ENCODE results near the gene ETS2. TPM values are rescaled to one million over a fixed set of nuclear protein-coding genes. Genes with fewer than 3 reads are reported as not detected.

ETS2 gene
- total RNA-seq, 1 experiment from 2014 or later = 49.9 TPM

DNA sequence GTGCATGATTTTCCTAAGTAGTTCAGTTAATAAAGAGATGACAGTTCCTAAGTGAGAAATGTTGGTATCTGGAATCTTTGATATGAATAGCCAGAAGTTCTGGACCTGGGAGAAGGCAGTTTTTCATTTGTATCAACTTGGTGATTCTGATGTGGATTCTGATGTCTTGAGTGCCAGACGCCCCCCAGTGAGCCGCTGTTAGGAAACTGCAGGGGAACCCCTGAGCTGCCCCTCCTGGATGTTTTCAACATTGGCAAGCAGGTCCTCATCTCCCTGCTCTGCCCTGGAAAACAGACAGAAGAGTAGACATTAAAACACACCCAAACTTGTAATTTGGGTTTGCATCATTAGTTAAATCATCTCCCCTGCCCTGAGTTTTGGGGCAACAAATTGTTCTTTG lies 7.4 kb downstream of the ETS2 start:
- TF ChIP-seq, protein P1, sequence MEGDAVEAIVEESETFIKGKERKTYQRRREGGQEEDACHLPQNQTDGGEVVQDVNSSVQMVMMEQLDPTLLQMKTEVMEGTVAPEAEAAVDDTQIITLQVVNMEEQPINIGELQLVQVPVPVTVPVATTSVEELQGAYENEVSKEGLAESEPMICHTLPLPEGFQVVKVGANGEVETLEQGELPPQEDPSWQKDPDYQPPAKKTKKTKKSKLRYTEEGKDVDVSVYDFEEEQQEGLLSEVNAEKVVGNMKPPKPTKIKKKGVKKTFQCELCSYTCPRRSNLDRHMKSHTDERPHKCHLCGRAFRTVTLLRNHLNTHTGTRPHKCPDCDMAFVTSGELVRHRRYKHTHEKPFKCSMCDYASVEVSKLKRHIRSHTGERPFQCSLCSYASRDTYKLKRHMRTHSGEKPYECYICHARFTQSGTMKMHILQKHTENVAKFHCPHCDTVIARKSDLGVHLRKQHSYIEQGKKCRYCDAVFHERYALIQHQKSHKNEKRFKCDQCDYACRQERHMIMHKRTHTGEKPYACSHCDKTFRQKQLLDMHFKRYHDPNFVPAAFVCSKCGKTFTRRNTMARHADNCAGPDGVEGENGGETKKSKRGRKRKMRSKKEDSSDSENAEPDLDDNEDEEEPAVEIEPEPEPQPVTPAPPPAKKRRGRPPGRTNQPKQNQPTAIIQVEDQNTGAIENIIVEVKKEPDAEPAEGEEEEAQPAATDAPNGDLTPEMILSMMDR (IDR thresholded peaks at IDR 0.05; ENCODE audit: unreplicated experiment) = no peak
- H3K27ac Mint-ChIP-seq (ENCODE audit: unreplicated experiment) = no peak overlapping the region
- H3K9me3 Mint-ChIP-seq (ENCODE audit: low read depth, unreplicated experiment) = no peaks in the 10 kb centered on the region
- peaks cover 84% of the 10 kb centered on the region for H3K36me3 Mint-ChIP-seq (ENCODE audit: insufficient read depth, unreplicated experiment)
- H3K4me3 Mint-ChIP-seq (ENCODE audit: low read depth, unreplicated experiment) = no peak overlapping the region
- H3K4me1 Mint-ChIP-seq (ENCODE audit: low read depth, unreplicated experiment) = peaks cover 51% of the 10 kb centered on the region
- no peaks in the 10 kb centered on the region for H3K27me3 Mint-ChIP-seq (ENCODE audit: unreplicated experiment)
- no peak for DNase-seq
- no TSS peak for BruUV-seq (replicated peaks)
- CTCF ChIA-PET = no interaction called here
- intact Hi-C loops (cut with micrococcal nuclease; ENCODE audit: unreplicated experiment) = loop anchor here (5.0 kb wide), 2 partner anchors 104 to 314 kb away; no protein-coding TSS in a partner anchor

GRCh38 chr21:38813547-38813946 lies 7.8 kb downstream of the ETS2 start:
- no TSS peak for BruUV-seq (replicated peaks)
- H3K27ac Mint-ChIP-seq (ENCODE audit: unreplicated experiment) = no peak overlapping the region
- no peak overlapping the region for H3K4me3 Mint-ChIP-seq (ENCODE audit: low read depth, unreplicated experiment)
- TF ChIP-seq, protein P1 (IDR thresholded peaks at IDR 0.05; ENCODE audit: unreplicated experiment) = no peak
- intact Hi-C loops (cut with micrococcal nuclease; ENCODE audit: unreplicated experiment) = loop anchor here (5.0 kb wide), 2 partner anchors 104 to 314 kb away; no protein-coding TSS in a partner anchor
- peaks cover 50% of the 10 kb centered on the region for H3K4me1 Mint-ChIP-seq (ENCODE audit: low read depth, unreplicated experiment)
- peaks cover 84% of the 10 kb centered on the region for H3K36me3 Mint-ChIP-seq (ENCODE audit: insufficient read depth, unreplicated experiment)
- H3K27me3 Mint-ChIP-seq (ENCODE audit: unreplicated experiment) = no peaks in the 10 kb centered on the region
- no peak for DNase-seq
- no peaks in the 10 kb centered on the region for H3K9me3 Mint-ChIP-seq (ENCODE audit: low read depth, unreplicated experiment)
- CTCF ChIA-PET = no interaction called here

DNA sequence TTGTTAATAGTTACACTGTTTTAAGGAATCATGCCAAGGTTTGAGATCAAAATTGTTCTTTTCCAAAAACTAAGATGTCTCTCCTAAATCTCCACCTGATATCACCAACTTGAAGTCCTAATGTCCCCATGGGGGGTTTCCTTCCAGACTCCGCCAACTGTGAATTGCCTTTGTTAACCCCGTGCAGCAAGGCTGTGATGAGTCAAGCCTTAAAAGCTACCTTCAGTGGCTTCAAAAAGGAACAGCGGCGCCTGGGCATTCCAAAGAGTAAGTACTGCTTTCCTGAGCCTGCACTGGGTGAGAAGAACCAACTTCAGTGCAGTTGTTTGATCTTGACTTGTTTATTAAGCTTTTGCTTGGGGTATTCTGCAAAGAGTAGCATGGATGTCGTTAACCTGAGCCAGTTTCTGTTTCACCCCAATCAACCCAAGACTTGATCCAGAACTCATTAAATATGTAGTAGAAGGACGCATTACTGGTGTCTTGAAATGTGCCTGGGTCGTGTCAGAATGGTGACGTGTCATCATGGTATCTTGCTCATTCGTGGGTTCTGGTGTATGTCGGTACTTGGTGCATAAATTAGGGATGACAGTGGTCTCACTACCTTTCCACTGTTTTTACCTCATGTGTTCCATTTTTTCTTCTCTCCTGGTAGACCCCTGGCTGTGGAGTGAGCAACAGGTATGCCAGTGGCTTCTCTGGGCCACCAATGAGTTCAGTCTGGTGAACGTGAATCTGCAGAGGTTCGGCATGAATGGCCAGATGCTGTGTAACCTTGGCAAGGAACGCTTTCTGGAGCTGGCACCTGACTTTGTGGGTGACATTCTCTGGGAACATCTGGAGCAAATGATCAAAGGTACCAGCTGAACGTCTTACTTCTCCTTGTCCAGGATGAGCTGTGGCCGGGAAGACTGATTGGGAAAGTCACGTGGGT lies 8.7 kb downstream of the ETS2 start:
- Mint-ChIP-seq H3K4me3 (ENCODE audit: low read depth, unreplicated experiment) (no peak overlapping the region), H3K27ac (ENCODE audit: unreplicated experiment) (peak overlapping the region; percentile 66), H3K36me3 (ENCODE audit: insufficient read depth, unreplicated experiment) (peaks cover 88% of the 10 kb centered on the region), H3K4me1 (ENCODE audit: low read depth, unreplicated experiment) (peaks cover 50% of the 10 kb centered on the region), H3K27me3 (ENCODE audit: unreplicated experiment) (no peaks in the 10 kb centered on the region), H3K9me3 (ENCODE audit: low read depth, unreplicated experiment) (no peaks in the 10 kb centered on the region)
- intact Hi-C loops (cut with micrococcal nuclease; ENCODE audit: unreplicated experiment) = loop anchor here (5.0 kb wide), 2 partner anchors 103 to 313 kb away; no protein-coding TSS in a partner anchor
- DNase-seq = no peak
- CTCF ChIA-PET = interaction anchor here (0.5 kb wide), 1 partner anchor 92 kb away, joined by 3 read pairs; no protein-coding TSS in a partner anchor
- TF ChIP-seq, protein P1 (IDR thresholded peaks at IDR 0.05; ENCODE audit: unreplicated experiment) = no peak
- BruUV-seq (replicated peaks) = no TSS peak

DNA sequence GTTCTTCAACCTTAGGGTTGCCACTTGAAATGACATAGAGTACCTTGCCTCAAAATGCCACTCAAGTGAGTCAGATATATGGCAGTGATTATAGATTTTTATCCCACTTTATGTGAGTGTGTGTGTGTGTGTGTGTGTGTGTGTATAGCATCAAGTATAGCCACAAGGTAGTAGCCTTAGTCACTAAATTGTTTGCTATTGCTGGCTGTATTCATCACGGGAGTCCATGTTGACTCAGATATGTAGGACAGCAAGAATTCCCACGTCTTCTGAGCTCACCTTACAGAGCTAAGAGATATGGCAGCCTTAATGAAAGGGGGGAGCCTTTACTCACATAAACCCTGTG lies 9.3 kb downstream of the ETS2 start:
- no peak overlapping the region for H3K4me3 Mint-ChIP-seq (ENCODE audit: low read depth, unreplicated experiment)
- CTCF ChIA-PET = interaction anchor here (0.5 kb wide), 1 partner anchor 93 kb away, joined by 3 read pairs; no protein-coding TSS in a partner anchor
- no peaks in the 10 kb centered on the region for H3K27me3 Mint-ChIP-seq (ENCODE audit: unreplicated experiment)
- no TSS peak for BruUV-seq (replicated peaks)
- DNase-seq = no peak
- no peaks in the 10 kb centered on the region for H3K9me3 Mint-ChIP-seq (ENCODE audit: low read depth, unreplicated experiment)
- peaks cover 55% of the 10 kb centered on the region for H3K4me1 Mint-ChIP-seq (ENCODE audit: low read depth, unreplicated experiment)
- peaks cover 88% of the 10 kb centered on the region for H3K36me3 Mint-ChIP-seq (ENCODE audit: insufficient read depth, unreplicated experiment)
- TF ChIP-seq, protein P1 (IDR thresholded peaks at IDR 0.05; ENCODE audit: unreplicated experiment) = no peak
- H3K27ac Mint-ChIP-seq (ENCODE audit: unreplicated experiment) = peak overlapping the region; percentile 66
- intact Hi-C loops (cut with micrococcal nuclease; ENCODE audit: unreplicated experiment) = no loop called here

All from Calu3 (cell line).